Measurements from ENCODE around the gene PRR35.

GRCh38 chr16:551210-551609, 9.0 kb upstream of the PRR35 start:
- TF ChIP-seq CTCF (IDR thresholded peaks at IDR 0.05), result no peak
- TF ChIP-seq POLR2AphosphoS5 (IDR thresholded peaks at IDR 0.05), result no peak

Data from sigmoid colon (tissue), 4 donors.